SIG-M5 (cell line): ENCODE data around the gene PRMT1.

ENCODE experiments used
- DNase-seq: peaks from one replicate; lab custom pipeline; 2025; lab: John Stamatoyannopoulos, UW

PRMT1 gene

DNA sequence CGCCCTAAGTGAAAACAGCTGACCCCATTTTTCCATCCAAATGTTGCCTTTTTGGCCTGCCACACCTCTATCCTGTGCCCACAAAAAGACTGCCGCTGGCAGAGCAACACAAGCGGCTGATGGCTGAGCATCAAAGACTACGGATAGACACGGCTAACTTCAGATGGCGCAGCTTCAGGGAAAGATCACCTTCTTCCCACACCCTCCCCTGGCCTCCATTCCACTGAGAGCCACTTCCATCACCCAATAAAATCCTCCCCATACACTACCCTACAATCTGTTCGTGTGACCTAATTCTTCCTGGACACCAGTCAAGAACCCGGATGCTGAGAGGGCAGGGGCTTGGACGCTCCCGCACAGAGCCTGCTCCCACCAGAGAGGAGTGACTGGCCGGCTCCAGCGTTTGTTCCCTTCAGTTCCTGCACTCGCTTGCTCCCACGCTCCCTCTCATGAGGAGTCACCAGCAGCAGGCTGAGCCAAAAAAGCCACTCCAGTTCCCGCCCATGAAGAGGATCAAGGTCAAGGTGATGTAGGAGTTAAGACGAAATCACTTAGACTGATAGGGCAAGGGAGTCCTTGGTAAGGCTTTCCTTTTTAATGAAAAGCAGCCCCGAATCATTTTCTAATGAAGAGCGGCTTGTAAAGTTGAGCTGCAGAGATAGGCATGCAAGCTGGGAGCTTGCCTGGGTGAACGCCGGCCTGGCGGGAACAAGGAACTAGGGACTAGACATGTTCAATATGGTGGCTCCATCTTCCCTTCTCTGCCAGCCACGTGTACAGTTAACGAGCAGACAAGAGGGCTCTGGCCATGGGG lies 50.4 kb downstream of the PRMT1 start:
- no peak for DNase-seq

DNA sequence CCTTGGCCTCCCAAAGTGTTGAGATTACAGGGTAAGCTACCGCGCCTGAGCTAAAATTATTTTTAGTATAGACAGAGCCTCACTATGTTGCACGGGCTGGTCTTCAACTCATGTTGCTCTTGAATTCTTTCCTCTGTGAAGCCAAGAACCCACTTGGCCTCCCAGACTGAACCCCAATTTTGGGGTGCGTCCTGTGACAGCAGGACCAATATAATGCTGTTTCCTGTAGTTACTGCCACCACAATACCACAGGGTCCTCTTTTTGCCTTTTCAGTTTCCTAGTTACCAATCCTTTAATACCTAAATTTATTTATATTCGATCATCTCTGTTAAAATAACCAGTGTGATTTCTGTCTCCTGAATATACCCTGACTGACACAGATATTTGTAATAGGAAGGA lies 53.1 kb downstream of the PRMT1 start:
- no peak for DNase-seq
